Endothelial cell of umbilical vein (primary cell): ENCODE data around the gene ADAMTSL5.

Source experiments
- EZH2 ChIP-seq: IDR thresholded peaks from 2 replicates; pipeline ENCODE4 v1.6.1; 2012; ENCODE audit warnings: borderline replicate concordance, low read depth, mild to moderate bottlenecking, moderate library complexity, low read length, inconsistent platforms; ENCODE audit not compliant: severe bottlenecking
- GATA2 ChIP-seq: IDR thresholded peaks from 2 replicates; pipeline ENCODE4 v1.7.0; 2011; ENCODE audit warnings: low read depth, mild to moderate bottlenecking, moderate library complexity, mixed read lengths, low read length; ENCODE audit not compliant: insufficient read length, insufficient read depth
- MYC ChIP-seq: IDR thresholded peaks from one replicate; pipeline ENCODE4 v1.6.1; 2011; ENCODE audit warnings: mild to moderate bottlenecking, low read depth, low read length
- POLR2A ChIP-seq: IDR thresholded peaks from 2 replicates; pipeline ENCODE4 v1.6.1; 2012; ENCODE audit warnings: low read depth, mild to moderate bottlenecking, control low read depth, low read length
- TF ChIP-seq, protein P1 (sequence below), 2 donors: IDR thresholded peaks; 1 replicate in 1 of 2; 2 replicates in 1 of 2; pipeline ENCODE4 v1.5.1; 2011; ENCODE audit warnings: low read length in 2 of 2, mild to moderate bottlenecking in 2 of 2, moderate library complexity in 2 of 2, control low read depth in 1 of 2, inconsistent platforms in 1 of 2, low read depth in 1 of 2; ENCODE audit not compliant: insufficient read depth in 1 of 2; ENCODE audit errors: extremely low read depth in 1 of 2
- TF ChIP-seq, protein P2 (sequence below): IDR thresholded peaks from 2 replicates; pipeline ENCODE4 v1.6.1; 2011; ENCODE audit not compliant: insufficient read depth, insufficient read length

DNA sequence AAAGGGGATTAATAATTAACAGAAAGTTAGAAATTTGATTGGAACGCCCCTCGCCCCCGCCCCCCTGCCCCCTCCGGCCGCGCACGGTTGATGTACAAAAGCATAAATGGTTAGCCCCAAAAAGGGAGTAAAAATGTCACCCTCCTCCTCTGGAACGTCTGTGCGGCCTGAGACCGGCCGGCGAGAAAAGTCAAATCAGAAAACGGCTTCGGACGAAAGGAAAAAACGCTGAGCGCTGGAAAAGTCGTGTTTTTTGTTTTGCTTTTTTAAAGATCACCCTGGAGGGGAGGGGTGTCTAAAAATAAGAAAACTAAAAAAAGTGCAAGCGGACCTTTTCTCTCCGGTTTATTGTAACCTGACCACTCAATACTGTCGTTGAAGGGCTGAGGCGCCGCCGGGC is 42.1 kb upstream of the ADAMTSL5 start:
- TF ChIP-seq, protein P1, sequence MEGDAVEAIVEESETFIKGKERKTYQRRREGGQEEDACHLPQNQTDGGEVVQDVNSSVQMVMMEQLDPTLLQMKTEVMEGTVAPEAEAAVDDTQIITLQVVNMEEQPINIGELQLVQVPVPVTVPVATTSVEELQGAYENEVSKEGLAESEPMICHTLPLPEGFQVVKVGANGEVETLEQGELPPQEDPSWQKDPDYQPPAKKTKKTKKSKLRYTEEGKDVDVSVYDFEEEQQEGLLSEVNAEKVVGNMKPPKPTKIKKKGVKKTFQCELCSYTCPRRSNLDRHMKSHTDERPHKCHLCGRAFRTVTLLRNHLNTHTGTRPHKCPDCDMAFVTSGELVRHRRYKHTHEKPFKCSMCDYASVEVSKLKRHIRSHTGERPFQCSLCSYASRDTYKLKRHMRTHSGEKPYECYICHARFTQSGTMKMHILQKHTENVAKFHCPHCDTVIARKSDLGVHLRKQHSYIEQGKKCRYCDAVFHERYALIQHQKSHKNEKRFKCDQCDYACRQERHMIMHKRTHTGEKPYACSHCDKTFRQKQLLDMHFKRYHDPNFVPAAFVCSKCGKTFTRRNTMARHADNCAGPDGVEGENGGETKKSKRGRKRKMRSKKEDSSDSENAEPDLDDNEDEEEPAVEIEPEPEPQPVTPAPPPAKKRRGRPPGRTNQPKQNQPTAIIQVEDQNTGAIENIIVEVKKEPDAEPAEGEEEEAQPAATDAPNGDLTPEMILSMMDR (IDR thresholded peaks at IDR 0.05; ENCODE audit: extremely low read depth in 1 of 2, insufficient read depth in 1 of 2, low read depth in 1 of 2, low read length in 2 of 2) = no peak
- TF ChIP-seq EZH2 (no peak), POLR2A (no peak), GATA2 (no peak), MYC (no peak)
- TF ChIP-seq, protein P2, sequence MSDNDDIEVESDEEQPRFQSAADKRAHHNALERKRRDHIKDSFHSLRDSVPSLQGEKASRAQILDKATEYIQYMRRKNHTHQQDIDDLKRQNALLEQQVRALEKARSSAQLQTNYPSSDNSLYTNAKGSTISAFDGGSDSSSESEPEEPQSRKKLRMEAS = no peak
